22Rv1 (cell line): Measurements from ENCODE around the gene MAEA.

Source experiments
- CTCF ChIP-seq: fragments of 450-650 bp; IDR thresholded peaks from 2 replicates; pipeline ENCODE4 v1.5.1; 2017; ENCODE audit warnings: mild to moderate bottlenecking
- ZFX ChIP-seq: fragments of 450-650 bp; IDR thresholded peaks from 2 replicates; pipeline ENCODE4 v1.6.1; 2017; ENCODE audit warnings: antibody characterized with exemption, borderline replicate concordance

- TF ChIP-seq CTCF = no peak
- TF ChIP-seq ZFX = no peak
Measured at GRCh38 chr4:1366371-1367229, 76.9 kb downstream of the MAEA start.
